Fibroblast of lung (primary cell): ENCODE measurements around the gene CDK6. TPM values are rescaled to one million over a fixed set of nuclear protein-coding genes. Genes with fewer than 3 reads are reported as not detected.

Experiments
- DNase-seq, 2 donors: peaks; one replicate each; pipeline versions ENCODE4 v3.0.0 to v3.0.0-alpha.2; 2010; ENCODE audit warnings: low read depth in 2 of 2
- H2AFZ ChIP-seq: 2 replicates; pipeline ENCODE4 v1.5.1; 2012; ENCODE audit warnings: low read length, control low read depth, inconsistent platforms
- H3K27ac ChIP-seq: 2 replicates; pipeline ENCODE4 v1.5.1; 2011; ENCODE audit warnings: low read length, control low read depth; ENCODE audit not compliant: insufficient read depth
- H3K27me3 ChIP-seq: 2 replicates; pipeline ENCODE4 v1.5.1; 2011; ENCODE audit warnings: mild to moderate bottlenecking, low read length; ENCODE audit not compliant: control insufficient read depth, insufficient read depth
- H3K36me3 ChIP-seq: 2 replicates; pipeline ENCODE4 v1.5.1; 2011; ENCODE audit warnings: low read length; ENCODE audit not compliant: control insufficient read depth, insufficient read depth
- H3K4me1 ChIP-seq: 2 replicates; pipeline ENCODE4 v1.5.1; 2011; ENCODE audit warnings: low read length; ENCODE audit not compliant: control insufficient read depth, insufficient read depth; ENCODE audit errors: extremely low read depth
- H3K4me2 ChIP-seq: 2 replicates; pipeline ENCODE4 v1.5.1; 2011; ENCODE audit warnings: low read length, control low read depth; ENCODE audit not compliant: insufficient read depth; ENCODE audit errors: extremely low read depth
- H3K4me3 ChIP-seq, 4 experiments: fragments of 200-600 bp in 1 of 4; sonication (generic) in 1 of 4; replicated peaks in 1 of 4; 2 replicates each; pipeline ENCODE4 v1.5.1; 2011 to 2016; ENCODE audit warnings: low read length in 4 of 4, low read depth in 3 of 4, mild to moderate bottlenecking in 3 of 4, control low read depth in 2 of 4, inconsistent platforms in 1 of 4, mixed read lengths in 1 of 4; ENCODE audit not compliant: insufficient read depth in 1 of 4; ENCODE audit errors: control extremely low read depth in 1 of 4
- H3K79me2 ChIP-seq: 2 replicates; pipeline ENCODE4 v1.5.1; 2012; ENCODE audit warnings: mild to moderate bottlenecking, low read length, inconsistent platforms; ENCODE audit not compliant: control insufficient read depth, insufficient read depth
- H3K9ac ChIP-seq: 2 replicates; pipeline ENCODE4 v1.5.1; 2011; ENCODE audit warnings: mild to moderate bottlenecking, low read length, control low read depth; ENCODE audit not compliant: insufficient read depth
- H3K9me3 ChIP-seq: 2 replicates; pipeline ENCODE4 v1.5.1; 2012; ENCODE audit warnings: low read depth, low read length; ENCODE audit not compliant: control insufficient read depth, insufficient read depth
- H4K20me1 ChIP-seq: 2 replicates; pipeline ENCODE4 v1.5.1; 2011; ENCODE audit warnings: low read length; ENCODE audit not compliant: control insufficient read depth, insufficient read depth; ENCODE audit errors: extremely low read depth
- EZH2 ChIP-seq: IDR thresholded peaks from 2 replicates; pipeline ENCODE4 v1.5.1; 2012; ENCODE audit warnings: low read length, control low read depth, mild to moderate bottlenecking; ENCODE audit errors: missing control alignments
- polyA plus RNA-seq, 2 donors: library from polyadenylated mRNA; depleted of rRNA in 1 of 2; stranded (reverse) in 1 of 2; unstranded in 1 of 2; fragments of >200 nt; gene quantifications; 2 replicates each; pipeline ENCODE4 v1.2.1, GENCODE V29; 2011 to 2012; ENCODE audit warnings: missing spikeins in 1 of 2
- total RNA-seq: library from RNA; depleted of rRNA; stranded (reverse); fragments of >200 nt; gene quantifications from 2 replicates; pipeline ENCODE4 v1.2.1, GENCODE V29; 2014
- TF ChIP-seq, protein P1 (sequence below), 2 donors: IDR thresholded peaks in 1 of 2; conservative IDR thresholded peaks in 1 of 2; 1 replicate in 1 of 2; 2 replicates in 1 of 2; pipeline ENCODE4 v1.5.1; 2011 to 2012; ENCODE audit warnings: low read length in 2 of 2, control low read depth in 1 of 2, inconsistent platforms in 1 of 2, low read depth in 1 of 2, mild to moderate bottlenecking in 1 of 2

CDK6 gene
- total and polyA plus RNA-seq, 2 donors (not counting 1 experiment from before 2014, with no cell fraction given): 17.8 to 19.2 TPM

DNA sequence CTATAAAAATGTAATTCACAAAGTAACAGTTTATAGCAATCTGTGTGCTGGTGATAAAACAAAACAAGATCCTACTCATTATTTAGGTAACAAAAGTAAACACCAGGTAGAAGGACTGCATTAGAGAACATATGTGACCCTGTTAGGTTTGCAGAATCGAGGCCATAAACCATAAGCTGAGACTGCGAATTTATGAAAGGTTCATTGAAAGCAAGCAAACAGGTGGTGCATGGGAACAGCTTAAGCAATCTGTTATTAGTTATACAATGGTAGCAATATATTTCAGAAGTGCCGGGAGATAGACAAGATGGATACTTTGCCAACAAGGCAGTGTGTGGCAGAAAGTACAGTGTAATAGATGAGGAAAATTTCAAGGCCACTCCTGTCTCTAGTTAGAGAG is 222.7 kb downstream of the CDK6 start:
- H3K27ac ChIP-seq: peak overlapping the region; percentile 26
- no peaks in the 10 kb centered on the region for H3K9me3 ChIP-seq
- no peak overlapping the region for H3K9ac ChIP-seq
- H4K20me1 ChIP-seq: no peaks in the 10 kb centered on the region
- no peak overlapping the region for H3K4me3 ChIP-seq
- TF ChIP-seq EZH2: no peak
- TF ChIP-seq, protein P1, sequence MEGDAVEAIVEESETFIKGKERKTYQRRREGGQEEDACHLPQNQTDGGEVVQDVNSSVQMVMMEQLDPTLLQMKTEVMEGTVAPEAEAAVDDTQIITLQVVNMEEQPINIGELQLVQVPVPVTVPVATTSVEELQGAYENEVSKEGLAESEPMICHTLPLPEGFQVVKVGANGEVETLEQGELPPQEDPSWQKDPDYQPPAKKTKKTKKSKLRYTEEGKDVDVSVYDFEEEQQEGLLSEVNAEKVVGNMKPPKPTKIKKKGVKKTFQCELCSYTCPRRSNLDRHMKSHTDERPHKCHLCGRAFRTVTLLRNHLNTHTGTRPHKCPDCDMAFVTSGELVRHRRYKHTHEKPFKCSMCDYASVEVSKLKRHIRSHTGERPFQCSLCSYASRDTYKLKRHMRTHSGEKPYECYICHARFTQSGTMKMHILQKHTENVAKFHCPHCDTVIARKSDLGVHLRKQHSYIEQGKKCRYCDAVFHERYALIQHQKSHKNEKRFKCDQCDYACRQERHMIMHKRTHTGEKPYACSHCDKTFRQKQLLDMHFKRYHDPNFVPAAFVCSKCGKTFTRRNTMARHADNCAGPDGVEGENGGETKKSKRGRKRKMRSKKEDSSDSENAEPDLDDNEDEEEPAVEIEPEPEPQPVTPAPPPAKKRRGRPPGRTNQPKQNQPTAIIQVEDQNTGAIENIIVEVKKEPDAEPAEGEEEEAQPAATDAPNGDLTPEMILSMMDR (conservative IDR thresholded peaks at IDR 0.05 in 1 of 2, IDR thresholded peaks at IDR 0.05 in 1 of 2; ENCODE audit: low read depth in 1 of 2, low read length in 2 of 2): no peak
- no peak for DNase-seq
- H3K79me2 ChIP-seq: no peaks in the 10 kb centered on the region
- H3K36me3 ChIP-seq: peaks cover 4% of the 10 kb centered on the region
- no peak overlapping the region for H3K4me2 ChIP-seq
- H3K27me3 ChIP-seq: no peaks in the 10 kb centered on the region
- H3K4me1 ChIP-seq: peaks cover 17% of the 10 kb centered on the region
- no peak overlapping the region for H2AFZ ChIP-seq

GRCh38 chr7:92613214-92613613 is 223.2 kb downstream of the CDK6 start:
- no peaks in the 10 kb centered on the region for H3K9me3 ChIP-seq
- H3K4me2 ChIP-seq: peak overlapping the region; percentile 4
- no peaks in the 10 kb centered on the region for H3K27me3 ChIP-seq
- H3K27ac ChIP-seq: peak overlapping the region; percentile 34
- H3K79me2 ChIP-seq: no peaks in the 10 kb centered on the region
- H3K4me1 ChIP-seq: peaks cover 17% of the 10 kb centered on the region
- peaks cover 4% of the 10 kb centered on the region for H3K36me3 ChIP-seq
- no peak for DNase-seq
- H2AFZ ChIP-seq: no peak overlapping the region
- no peak overlapping the region for H3K4me3 ChIP-seq
- H3K9ac ChIP-seq: no peak overlapping the region
- H4K20me1 ChIP-seq: no peaks in the 10 kb centered on the region
- TF ChIP-seq EZH2: no peak
- TF ChIP-seq, protein P1 (conservative IDR thresholded peaks at IDR 0.05 in 1 of 2, IDR thresholded peaks at IDR 0.05 in 1 of 2; ENCODE audit: low read depth in 1 of 2, low read length in 2 of 2): no peak

DNA sequence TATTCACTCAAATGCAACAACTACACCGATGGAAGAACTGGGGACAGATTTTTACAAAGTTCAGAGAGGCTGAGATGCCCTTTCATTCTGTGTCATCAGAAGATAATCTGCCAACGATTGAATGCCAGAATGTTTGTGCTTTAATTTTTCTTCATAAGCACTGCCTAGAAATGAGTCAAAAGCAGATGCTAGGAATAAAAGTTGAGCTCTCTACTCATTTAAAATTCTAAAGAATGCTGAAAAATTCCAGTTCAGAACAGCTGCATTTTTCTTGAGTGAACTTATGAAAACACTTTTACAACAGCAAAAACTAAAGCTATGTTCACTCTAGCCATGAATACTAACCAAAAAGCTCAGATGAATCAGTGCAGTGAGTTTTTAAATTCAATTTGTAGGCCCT is 223.9 kb downstream of the CDK6 start:
- TF ChIP-seq, protein P1 (conservative IDR thresholded peaks at IDR 0.05 in 1 of 2, IDR thresholded peaks at IDR 0.05 in 1 of 2; ENCODE audit: low read depth in 1 of 2, low read length in 2 of 2): no peak
- TF ChIP-seq EZH2: no peak
- Histone ChIP-seq H3K4me1 (peaks cover 17% of the 10 kb centered on the region), H3K9me3 (no peaks in the 10 kb centered on the region), H2AFZ (no peak overlapping the region), H3K27me3 (no peaks in the 10 kb centered on the region), H3K4me3 (no peak overlapping the region), H3K4me2 (peak overlapping the region; percentile 49), H3K9ac (no peak overlapping the region), H4K20me1 (no peaks in the 10 kb centered on the region), H3K79me2 (no peaks in the 10 kb centered on the region), H3K27ac (peak overlapping the region; percentile 37), H3K36me3 (peaks cover 2% of the 10 kb centered on the region)
- DNase-seq: peak; percentile 31 to 63
